Right forelimb (tissue), 1 donor: ENCODE results near the gene TMEM37.

ENCODE experiments used
- DNase-seq: peaks from one replicate; pipeline ENCODE4 v3.0.0-alpha.2; 2018

Gene TMEM37

DNA sequence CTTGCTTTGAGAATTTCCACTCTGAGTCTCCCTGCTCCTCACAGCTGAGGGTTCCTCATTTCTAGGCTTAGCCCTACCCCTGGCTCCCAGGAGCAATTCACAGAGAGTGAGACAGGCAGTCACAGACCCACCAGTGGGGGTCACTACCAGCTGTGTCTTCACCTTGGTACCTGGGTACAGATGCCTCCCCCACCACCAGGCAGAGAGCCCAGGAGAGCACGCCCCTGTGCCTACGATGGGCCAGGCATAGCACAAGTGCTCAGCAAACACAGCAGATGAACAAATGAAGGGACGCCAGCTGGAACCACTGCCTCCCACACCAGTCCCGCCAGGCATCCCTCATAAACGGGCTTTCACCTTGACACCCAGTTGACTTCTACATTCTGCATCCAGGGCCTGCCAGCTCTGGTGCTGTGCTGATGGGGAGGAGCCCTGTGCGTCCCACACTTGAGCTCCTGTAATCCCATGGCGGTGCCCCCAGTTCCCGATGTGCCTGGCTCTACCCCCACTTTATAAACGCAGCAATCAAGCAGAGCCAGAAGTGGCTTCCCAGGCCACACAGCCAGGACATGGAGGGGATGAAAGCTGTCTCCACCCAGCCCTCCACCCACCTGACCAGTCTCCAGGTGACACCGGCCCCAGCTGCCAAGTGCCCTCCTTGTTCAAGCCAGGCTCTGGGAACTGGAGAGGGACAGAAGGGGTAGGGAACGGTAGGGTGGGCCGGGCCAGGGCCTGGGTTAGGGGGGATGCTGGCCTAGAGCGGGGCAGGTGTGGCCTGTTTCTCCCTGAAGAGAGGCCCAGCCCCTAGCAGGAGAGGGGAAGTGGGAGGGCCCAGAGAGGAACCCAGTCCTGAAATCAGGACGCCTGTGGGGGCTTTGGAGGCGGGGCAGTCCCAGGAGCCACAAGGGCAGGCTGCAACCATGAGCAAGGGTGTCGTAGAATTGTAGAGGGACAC, 50.1 kb downstream of the TMEM37 start:
- DNase-seq = peak; percentile 28

- DNase-seq = peak; percentile 57
Measured at GRCh38 chr2:119482481-119483394, 51.1 kb downstream of the TMEM37 start.

DNA sequence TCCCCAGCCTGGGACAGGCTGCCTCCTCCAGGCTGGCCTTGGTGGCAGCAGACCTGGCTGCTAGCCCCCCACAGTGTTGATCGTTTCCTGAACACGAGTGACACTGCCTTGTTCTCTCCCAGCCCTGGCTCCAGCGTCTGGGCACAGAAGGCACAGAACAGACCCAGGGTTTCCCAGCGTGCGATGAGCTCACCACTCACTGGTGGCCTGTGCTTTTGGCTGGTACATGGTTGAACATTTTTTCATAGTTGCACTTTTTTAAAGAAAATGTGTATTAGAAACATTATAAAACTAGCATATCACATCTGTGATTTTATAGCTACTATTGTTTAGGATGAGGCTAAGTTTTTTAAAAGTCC, 51.7 kb downstream of the TMEM37 start:
- peak; percentile 40 for DNase-seq

GRCh38 chr2:119483896-119484718, 52.5 kb downstream of the TMEM37 start:
- peak; percentile 36 for DNase-seq

GRCh38 chr2:119484834-119485233, 53.2 kb downstream of the TMEM37 start:
- peak; percentile 32 for DNase-seq

GRCh38 chr2:119485336-119486110, 53.9 kb downstream of the TMEM37 start:
- DNase-seq = peak; percentile 34

DNA sequence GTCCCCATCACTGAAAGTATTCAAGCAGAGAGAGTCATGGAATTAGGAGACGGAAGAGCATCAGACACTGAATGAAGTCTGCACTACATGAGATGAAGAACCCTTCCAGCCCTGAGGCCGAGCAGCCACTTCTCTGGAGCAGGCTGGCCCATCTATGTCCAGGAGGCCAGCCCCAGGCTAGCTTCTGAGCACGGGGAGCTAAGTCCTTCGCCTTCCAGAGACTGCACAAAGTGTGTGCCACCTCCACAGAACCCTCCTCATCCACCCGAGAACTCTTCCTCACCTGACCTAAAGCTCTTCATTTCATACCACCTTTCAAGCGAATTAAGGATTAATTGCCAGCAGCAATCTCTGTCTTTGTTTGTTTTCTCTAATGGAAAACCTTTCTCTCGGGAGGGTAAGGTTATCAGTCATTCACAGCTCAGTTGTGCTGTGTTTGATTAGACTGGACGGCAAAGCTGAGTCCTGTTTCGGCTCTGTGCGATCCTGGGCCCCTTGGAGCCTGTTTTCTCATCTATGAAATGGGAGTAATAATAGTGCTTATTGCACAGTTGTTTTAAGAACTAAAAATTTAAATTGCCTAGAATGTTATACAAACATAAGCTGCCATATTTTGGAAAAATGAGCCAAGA, 54.7 kb downstream of the TMEM37 start:
- no peak for DNase-seq

DNA sequence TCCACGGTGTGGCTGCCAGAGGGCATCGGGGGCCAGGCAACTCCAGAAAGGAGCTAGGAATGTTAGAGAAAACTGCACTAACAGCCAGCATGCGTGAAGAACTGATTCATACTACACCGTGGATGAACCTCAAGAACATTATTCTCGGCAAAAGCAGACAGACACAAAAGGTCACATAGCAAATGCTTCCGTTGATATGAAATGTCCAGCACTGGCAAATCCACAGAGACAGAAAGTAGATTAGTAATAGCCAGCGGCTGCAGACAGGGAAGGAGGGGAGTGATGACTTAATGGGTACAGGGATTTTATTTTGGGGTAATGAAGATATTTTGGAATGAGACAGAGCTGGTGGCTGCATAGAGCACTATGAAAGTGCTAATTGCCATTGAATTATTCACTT, 55.2 kb downstream of the TMEM37 start:
- DNase-seq = no peak

- DNase-seq = peak; percentile 28
Measured at GRCh38 chr2:119487434-119488244, 56.0 kb downstream of the TMEM37 start.
